Measurements from ENCODE around the gene PTPRN2. TPM values are rescaled to one million over a fixed set of nuclear protein-coding genes. Genes with fewer than 3 reads are reported as not detected.

PTPRN2 gene
- total and polyA plus RNA-seq, 2 donors (not counting 1 experiment from before 2014, with no cell fraction given) = 0.54 to 1.2 TPM

- no peak for TF ChIP-seq CTCF (conservative IDR thresholded peaks at IDR 0.05 in 1 of 2, IDR thresholded peaks at IDR 0.05 in 1 of 2; ENCODE audit: low read depth in 1 of 2, low read length in 2 of 2)
- no peak for TF ChIP-seq EZH2 (IDR thresholded peaks at IDR 0.05; ENCODE audit: low read length, missing control alignments)
- H4K20me1 ChIP-seq (ENCODE audit: control insufficient read depth, extremely low read depth, insufficient read depth, low read length) = no peaks in the 10 kb centered on the region
- H3K9ac ChIP-seq (ENCODE audit: insufficient read depth, low read length) = no peak overlapping the region
- DNase-seq (ENCODE audit: low read depth in 2 of 2) = peak; percentile 23 to 83
- H3K4me1 ChIP-seq (ENCODE audit: control insufficient read depth, extremely low read depth, insufficient read depth, low read length) = peaks cover 2% of the 10 kb centered on the region
- no peaks in the 10 kb centered on the region for H3K27me3 ChIP-seq (ENCODE audit: control insufficient read depth, insufficient read depth, low read length)
- no peak overlapping the region for H2AFZ ChIP-seq (ENCODE audit: low read length)
- peaks cover 3% of the 10 kb centered on the region for H3K36me3 ChIP-seq (ENCODE audit: control insufficient read depth, insufficient read depth, low read length)
- no peaks in the 10 kb centered on the region for H3K79me2 ChIP-seq (ENCODE audit: control insufficient read depth, insufficient read depth, low read length)
- no peak overlapping the region for H3K4me3 ChIP-seq (replicated peaks in 1 of 4; ENCODE audit: control extremely low read depth in 1 of 4, insufficient read depth in 1 of 4, low read depth in 3 of 4, low read length in 4 of 4)
- H3K9me3 ChIP-seq (ENCODE audit: control insufficient read depth, insufficient read depth, low read depth, low read length) = no peaks in the 10 kb centered on the region
- no peak overlapping the region for H3K27ac ChIP-seq (ENCODE audit: insufficient read depth, low read length)
- no peak overlapping the region for H3K4me2 ChIP-seq (ENCODE audit: extremely low read depth, insufficient read depth, low read length)
These were observed 30.1 kb upstream of the PTPRN2 start for GRCh38 chr7:158617737-158618128.

DNA sequence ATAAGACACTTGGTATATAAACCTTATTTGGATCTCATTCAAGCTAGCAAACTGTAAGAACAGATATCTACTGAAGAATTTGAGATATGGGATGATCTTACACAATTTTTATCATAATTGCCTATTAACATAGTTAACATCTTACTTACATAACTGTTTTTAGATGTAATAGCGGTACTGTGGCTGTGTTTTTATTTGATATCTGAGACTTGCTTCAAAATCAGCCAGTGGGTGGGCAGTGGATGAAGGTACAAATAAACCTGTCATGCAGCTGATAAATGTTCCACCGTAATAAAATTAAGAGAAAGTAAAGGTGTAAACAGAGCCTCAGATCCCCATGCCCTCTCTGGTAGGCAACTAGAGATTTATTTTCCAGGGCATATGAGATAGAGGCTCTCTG, 28.4 kb upstream of the PTPRN2 start:
- no peak for TF ChIP-seq EZH2 (IDR thresholded peaks at IDR 0.05; ENCODE audit: low read length, missing control alignments)
- TF ChIP-seq CTCF (conservative IDR thresholded peaks at IDR 0.05 in 1 of 2, IDR thresholded peaks at IDR 0.05 in 1 of 2; ENCODE audit: low read depth in 1 of 2, low read length in 2 of 2) = no peak
- H3K4me2 ChIP-seq (ENCODE audit: extremely low read depth, insufficient read depth, low read length) = no peak overlapping the region
- no peaks in the 10 kb centered on the region for H3K79me2 ChIP-seq (ENCODE audit: control insufficient read depth, insufficient read depth, low read length)
- H3K36me3 ChIP-seq (ENCODE audit: control insufficient read depth, insufficient read depth, low read length) = peaks cover 3% of the 10 kb centered on the region
- no peak overlapping the region for H3K27ac ChIP-seq (ENCODE audit: insufficient read depth, low read length)
- no peaks in the 10 kb centered on the region for H3K27me3 ChIP-seq (ENCODE audit: control insufficient read depth, insufficient read depth, low read length)
- H3K4me1 ChIP-seq (ENCODE audit: control insufficient read depth, extremely low read depth, insufficient read depth, low read length) = peaks cover 2% of the 10 kb centered on the region
- no peaks in the 10 kb centered on the region for H3K9me3 ChIP-seq (ENCODE audit: control insufficient read depth, insufficient read depth, low read depth, low read length)
- H3K9ac ChIP-seq (ENCODE audit: insufficient read depth, low read length) = no peak overlapping the region
- H2AFZ ChIP-seq (ENCODE audit: low read length) = no peak overlapping the region
- no peaks in the 10 kb centered on the region for H4K20me1 ChIP-seq (ENCODE audit: control insufficient read depth, extremely low read depth, insufficient read depth, low read length)
- no peak for DNase-seq (ENCODE audit: low read depth in 2 of 2)
- H3K4me3 ChIP-seq (replicated peaks in 1 of 4; ENCODE audit: control extremely low read depth in 1 of 4, insufficient read depth in 1 of 4, low read depth in 3 of 4, low read length in 4 of 4) = no peak overlapping the region

GRCh38 chr7:158614700-158615099, 27.1 kb upstream of the PTPRN2 start:
- Histone ChIP-seq H3K9ac (ENCODE audit: insufficient read depth, low read length) (no peak overlapping the region), H3K4me3 (replicated peaks in 1 of 4; ENCODE audit: control extremely low read depth in 1 of 4, insufficient read depth in 1 of 4, low read depth in 3 of 4, low read length in 4 of 4) (no peak overlapping the region), H3K9me3 (ENCODE audit: control insufficient read depth, insufficient read depth, low read depth, low read length) (no peaks in the 10 kb centered on the region), H3K36me3 (ENCODE audit: control insufficient read depth, insufficient read depth, low read length) (peaks cover 3% of the 10 kb centered on the region), H3K79me2 (ENCODE audit: control insufficient read depth, insufficient read depth, low read length) (no peaks in the 10 kb centered on the region), H3K4me1 (ENCODE audit: control insufficient read depth, extremely low read depth, insufficient read depth, low read length) (peaks cover 2% of the 10 kb centered on the region), H3K4me2 (ENCODE audit: extremely low read depth, insufficient read depth, low read length) (no peak overlapping the region), H3K27me3 (ENCODE audit: control insufficient read depth, insufficient read depth, low read length) (no peaks in the 10 kb centered on the region), H4K20me1 (ENCODE audit: control insufficient read depth, extremely low read depth, insufficient read depth, low read length) (no peaks in the 10 kb centered on the region), H3K27ac (ENCODE audit: insufficient read depth, low read length) (no peak overlapping the region), H2AFZ (ENCODE audit: low read length) (no peak overlapping the region)
- TF ChIP-seq CTCF (conservative IDR thresholded peaks at IDR 0.05 in 1 of 2, IDR thresholded peaks at IDR 0.05 in 1 of 2; ENCODE audit: low read depth in 1 of 2, low read length in 2 of 2) (no peak), EZH2 (IDR thresholded peaks at IDR 0.05; ENCODE audit: low read length, missing control alignments) (no peak)
- peak; percentile 65 to 68 for DNase-seq (ENCODE audit: low read depth in 2 of 2)

Data from fibroblast of lung (primary cell).